GM18499 (cell line): Measurements from ENCODE around the gene IKZF2.

ENCODE experiments used
- ATAC-seq: cut with Tn5 transposase; IDR thresholded peaks from one replicate; pipeline ENCODE4 v1.9.1; 2021; ENCODE audit warnings: moderate number of reproducible peaks; ENCODE audit not compliant: insufficient read depth, unreplicated experiment

The IKZF2 gene

GRCh38 chr2:213104092-213104902 is 47.1 kb downstream of the IKZF2 start:
- ATAC-seq, result no peak

GRCh38 chr2:213101692-213102460 is 49.5 kb downstream of the IKZF2 start:
- no peak for ATAC-seq

DNA sequence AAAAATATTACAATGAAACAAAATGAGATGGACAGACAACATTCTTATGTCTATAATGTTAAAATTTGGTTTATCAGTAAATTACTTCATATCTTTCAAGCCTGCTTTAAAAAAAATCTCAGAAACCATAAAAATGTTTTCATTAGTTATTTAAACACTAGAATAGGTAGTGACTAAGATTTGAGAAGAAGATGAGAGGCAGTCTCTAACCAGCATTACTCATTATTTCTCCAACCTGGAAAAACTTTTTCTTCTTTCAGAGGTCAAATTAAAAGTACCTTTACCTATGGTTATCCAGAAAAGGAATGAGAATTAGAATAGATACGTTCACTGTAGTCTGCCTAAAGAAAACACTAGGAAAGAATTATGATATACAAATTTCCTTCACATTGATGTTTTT is 50.3 kb downstream of the IKZF2 start:
- ATAC-seq, result no peak

- ATAC-seq, result no peak
Observed at GRCh38 chr2:213098612-213099011, 52.8 kb downstream of the IKZF2 start.

DNA sequence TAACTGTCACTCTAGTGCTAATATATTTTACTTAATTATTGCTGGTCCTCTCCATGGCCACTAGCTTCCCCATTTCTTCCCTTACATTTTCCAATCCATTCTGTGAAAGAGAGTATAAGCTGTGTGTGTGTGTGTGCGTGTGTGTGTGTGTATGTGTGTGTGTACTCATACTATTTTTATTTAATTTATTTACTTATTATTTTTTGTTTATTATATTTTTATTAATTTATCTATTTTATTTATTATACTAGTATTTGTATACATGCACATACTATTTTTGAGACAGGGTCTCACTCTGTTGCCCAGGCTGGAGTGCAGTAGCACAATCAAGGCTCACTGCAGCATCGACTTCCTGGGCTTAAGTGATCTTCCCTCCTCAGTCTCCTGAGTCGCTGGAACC is 59.6 kb downstream of the IKZF2 start:
- no peak for ATAC-seq

GRCh38 chr2:213090772-213091171 is 60.6 kb downstream of the IKZF2 start:
- no peak for ATAC-seq

DNA sequence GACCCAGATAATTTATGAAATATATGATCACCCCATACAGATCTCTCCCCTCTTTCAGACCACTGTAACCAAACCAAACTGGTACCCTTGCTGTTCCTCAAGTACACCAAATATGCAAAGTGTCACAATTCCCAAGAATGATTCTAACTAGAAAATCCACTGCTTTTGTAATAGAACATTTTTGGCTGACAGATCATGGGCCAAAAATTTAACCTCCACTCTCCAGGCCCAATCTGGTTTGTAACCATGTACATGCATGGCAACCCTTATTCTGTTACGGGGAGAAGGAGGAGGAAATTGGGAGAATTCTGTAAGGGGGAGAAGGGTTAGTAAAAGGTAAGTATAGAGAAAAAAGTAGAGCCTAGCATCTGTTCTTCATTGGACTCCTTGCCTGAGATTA is 62.0 kb downstream of the IKZF2 start:
- ATAC-seq, result no peak

GRCh38 chr2:213087040-213087439 is 64.4 kb downstream of the IKZF2 start:
- no peak for ATAC-seq

GRCh38 chr2:213086571-213086970 is 64.8 kb downstream of the IKZF2 start:
- no peak for ATAC-seq

DNA sequence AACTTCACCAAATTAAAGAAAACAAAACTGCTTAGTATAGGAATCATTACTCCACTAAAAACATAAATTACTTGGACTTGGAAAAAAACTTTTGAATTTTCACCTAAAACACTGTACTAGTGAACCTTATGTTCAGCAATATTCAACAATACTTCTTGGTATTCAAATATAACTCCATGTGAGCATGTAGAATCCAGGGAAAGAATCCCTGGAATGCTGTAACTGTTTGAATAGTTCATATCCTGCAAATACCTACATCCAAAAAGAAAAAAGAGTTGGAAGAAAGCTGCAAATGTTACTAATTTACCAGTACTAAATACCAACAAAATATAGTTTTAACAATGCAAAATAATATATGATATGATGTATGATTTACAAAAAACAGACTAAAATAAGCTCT is 65.4 kb downstream of the IKZF2 start:
- no peak for ATAC-seq

- ATAC-seq, result no peak
Observed at GRCh38 chr2:213085538-213085937, 65.9 kb downstream of the IKZF2 start.

GRCh38 chr2:213084261-213084660 is 67.2 kb downstream of the IKZF2 start:
- ATAC-seq, result no peak

- ATAC-seq, result no peak
Observed at GRCh38 chr2:213080969-213081617, 70.3 kb downstream of the IKZF2 start.

DNA sequence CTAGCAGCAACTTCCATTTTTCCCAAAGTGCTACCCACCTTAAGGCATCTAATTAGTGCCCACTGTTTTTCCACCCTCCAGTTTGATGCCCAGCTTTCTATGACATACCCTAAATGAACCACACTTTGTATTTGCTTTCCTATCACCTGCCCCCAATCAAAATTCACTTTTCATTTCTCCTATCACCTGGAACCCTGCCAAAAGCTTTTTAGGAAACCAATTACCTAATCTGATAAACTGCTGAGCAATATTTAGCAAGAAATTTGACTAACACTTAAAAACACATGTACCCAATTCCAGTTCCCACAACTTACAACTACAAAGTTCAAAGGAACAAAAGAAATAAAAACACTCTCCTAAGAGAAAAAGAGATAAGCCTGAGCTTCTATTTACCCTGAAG is 71.7 kb downstream of the IKZF2 start:
- no peak for ATAC-seq

GRCh38 chr2:213078686-213079085 is 72.7 kb downstream of the IKZF2 start:
- ATAC-seq, result no peak

- no peak for ATAC-seq
Observed at GRCh38 chr2:213069531-213069930, 81.9 kb downstream of the IKZF2 start.

GRCh38 chr2:213068676-213069359 is 82.6 kb downstream of the IKZF2 start:
- ATAC-seq, result no peak

- ATAC-seq, result no peak
Observed at GRCh38 chr2:213067888-213068287, 83.5 kb downstream of the IKZF2 start.

- no peak for ATAC-seq
Observed at GRCh38 chr2:213066443-213066743, 85.0 kb downstream of the IKZF2 start.

DNA sequence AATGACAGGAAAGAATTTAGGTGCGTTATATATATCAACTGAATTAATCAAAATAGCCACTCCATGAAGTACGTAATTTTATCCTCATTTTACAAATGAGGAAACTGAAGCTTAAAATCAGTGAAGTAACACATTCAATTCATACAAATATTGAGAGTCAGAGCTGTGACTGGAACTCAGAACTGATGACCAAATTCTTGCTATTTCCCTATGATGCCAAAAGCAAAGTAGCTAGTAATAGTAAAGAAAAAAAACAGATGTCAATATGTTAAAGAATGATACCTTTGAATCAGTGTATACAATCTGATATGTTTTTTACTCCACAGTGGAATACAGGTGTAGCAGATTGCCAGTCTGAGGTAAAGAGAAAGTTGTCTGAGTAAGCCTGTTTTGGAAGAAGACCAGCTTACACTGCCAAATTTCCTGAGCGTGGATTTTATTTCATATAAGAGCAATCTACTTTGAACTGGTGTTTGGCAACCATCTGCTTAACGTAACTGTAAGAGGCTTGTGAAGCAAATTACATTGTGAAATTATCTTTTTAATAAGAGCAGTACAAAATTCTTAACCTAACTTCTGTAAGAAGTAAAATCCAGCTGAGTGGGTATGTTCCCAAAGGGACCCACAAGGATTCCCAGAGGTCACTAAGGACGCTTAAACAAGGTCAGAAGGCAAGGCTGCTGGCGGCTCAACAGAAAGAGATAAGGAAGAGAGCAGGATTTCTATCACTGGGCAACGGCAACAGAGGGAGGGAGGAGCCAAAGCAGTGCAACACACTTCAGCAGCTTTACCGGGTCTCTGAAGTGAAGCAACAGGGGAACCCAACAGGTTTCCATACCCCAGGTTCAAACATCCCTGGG is 85.6 kb downstream of the IKZF2 start:
- ATAC-seq, result no peak
